ENCODE results near the gene CLMP.

The CLMP gene

DNA sequence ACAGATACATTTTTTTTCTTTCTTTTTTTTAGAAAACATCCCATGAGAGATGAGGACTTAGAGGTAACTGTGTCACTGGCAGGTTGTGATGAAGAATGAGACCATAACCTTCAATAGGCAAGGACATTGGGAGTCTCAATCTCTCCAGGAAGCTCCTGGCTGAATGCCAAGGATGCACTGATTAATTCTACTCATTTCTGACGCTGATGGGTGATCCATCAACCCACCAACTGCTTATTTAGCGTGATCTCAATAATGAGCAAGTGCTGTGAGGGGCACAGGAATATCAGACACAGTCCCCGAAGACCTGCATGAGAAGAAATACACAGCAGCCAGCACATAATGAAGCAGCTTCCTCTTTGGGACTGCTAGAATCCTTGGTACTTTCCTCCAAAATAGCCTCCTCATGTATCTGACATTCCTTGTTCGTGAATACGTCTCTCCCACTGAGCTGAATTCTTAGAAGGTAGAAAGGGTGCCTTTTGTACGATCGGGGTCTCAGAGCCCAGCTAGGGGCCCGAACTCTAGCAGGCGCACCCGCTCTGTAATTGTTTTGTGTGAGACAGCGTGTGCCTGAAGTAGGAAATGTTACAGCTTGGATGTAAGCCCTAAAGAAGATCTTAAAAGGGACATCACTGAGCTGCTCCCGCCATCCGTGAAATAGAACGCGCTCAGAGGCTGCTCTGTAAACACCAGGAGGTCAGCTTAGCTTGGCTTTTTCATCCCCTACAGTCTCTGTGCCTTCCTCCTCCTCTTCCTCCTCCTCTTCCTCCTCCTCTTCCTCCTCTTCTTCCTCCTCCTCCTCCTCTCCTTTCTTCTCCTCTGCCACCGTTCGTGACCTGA is 7.2 kb downstream of the CLMP start:
- DNase-seq, result no peak

DNA sequence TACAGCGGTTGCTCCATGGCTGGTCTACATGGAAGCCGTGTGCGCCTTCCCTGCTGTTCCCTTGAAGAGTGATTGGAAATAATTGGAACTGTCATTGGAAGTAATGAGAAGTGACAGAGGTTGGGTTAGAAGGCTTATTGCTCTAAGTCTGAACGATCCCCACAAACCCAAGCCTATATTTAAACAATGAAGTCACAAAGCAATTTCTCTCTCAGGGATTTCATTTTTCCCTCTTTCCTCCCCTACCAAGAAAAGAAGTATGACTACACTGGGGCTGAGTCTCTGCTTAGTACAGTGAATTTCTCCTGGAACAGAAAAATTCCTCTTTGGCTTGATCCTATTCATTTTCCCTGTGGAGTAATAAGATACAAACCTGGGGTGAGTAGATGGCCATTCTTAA is 7.8 kb downstream of the CLMP start:
- no peak for DNase-seq

DNA sequence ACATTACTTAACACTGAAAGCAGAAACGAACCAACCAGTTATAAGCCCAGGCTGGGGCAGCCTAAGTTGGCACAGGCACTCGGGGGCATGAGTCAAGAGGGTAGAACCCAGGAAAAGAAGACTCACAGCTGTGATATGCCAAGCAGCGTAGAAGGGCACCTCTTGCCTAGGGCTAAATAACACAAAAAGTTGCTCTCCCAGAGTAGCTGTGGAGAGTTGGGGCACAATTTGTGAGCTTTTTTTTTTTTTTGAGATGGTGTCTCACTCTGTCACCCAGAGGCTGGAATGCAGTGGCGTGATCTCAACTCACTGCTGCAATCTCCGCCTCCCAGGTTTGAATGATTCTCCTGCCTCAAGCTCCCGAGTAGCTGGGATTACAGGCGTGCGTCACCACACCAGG is 8.8 kb downstream of the CLMP start:
- no peak for DNase-seq

DNA sequence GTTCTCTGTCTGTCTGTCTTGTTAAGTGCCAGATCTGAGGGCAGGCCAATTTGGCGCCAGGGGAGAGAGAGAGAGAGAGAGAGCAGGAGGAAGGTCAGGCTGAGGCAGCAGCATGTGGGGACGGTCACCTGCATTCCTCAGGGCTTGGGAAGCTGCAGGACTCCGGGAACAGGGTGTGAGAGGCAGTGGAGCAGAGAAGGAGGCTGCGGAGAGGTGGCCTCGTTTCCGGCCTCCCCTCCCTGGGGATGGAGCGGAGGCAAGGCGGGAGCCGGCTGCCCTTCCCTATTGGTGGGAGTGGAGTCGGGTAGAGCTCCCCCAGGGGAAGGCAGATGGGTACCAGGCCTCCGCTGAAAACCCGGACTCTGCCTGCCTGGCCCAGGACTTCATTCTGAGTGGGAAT is 9.7 kb downstream of the CLMP start:
- DNase-seq, result no peak

DNA sequence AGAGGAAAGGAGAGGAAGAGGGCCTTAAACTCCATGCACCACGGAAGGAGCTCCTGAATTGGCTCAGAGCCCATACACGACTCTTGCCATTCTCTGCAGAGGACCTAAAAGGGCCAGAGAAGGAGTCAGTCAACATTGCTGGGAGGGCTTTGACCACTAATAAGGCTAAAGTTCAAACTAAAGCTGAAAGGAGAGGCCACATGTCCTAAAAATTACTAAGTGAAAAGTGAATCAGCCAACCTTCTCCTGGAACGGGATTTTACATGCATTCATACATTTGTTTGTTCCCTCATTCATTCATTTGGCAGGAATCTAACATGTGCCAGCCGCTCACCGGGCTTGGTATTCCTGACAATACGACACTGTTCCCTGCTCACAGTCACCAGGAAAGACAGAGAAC is 10.5 kb downstream of the CLMP start:
- no peak for DNase-seq

DNA sequence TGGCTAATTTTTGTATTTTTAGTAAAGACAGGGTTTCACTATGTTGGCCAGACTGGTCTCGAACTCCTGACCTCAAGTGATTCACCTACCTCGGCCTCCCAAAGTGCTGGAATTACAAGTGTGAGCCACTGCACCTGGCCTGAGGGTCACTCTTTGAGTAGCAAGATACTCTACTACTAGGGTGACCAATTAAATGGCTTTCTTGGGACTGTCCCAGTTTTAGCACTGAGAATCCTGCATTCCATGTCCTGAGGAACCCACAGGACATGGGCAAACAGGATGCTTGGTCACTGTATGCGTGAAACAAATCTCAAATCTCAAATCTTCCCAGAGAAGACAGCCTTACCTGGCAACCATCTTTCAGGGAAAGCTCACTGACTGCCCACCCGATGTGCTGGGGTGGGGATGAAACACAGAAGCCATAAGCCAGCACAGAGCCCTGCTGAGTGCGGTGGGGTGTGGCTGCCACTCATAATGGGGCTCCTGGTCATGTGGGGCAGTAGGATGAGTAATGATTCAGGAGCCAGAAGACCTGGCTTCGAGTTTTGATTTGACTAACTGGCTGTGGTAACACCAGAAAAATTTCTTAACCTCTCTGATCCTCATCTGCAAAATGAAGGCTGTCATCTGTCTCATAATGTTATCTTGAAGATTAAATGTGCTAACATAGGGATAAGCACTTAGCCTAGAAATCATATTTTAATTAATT is 11.5 kb downstream of the CLMP start:
- no peak for DNase-seq

DNA sequence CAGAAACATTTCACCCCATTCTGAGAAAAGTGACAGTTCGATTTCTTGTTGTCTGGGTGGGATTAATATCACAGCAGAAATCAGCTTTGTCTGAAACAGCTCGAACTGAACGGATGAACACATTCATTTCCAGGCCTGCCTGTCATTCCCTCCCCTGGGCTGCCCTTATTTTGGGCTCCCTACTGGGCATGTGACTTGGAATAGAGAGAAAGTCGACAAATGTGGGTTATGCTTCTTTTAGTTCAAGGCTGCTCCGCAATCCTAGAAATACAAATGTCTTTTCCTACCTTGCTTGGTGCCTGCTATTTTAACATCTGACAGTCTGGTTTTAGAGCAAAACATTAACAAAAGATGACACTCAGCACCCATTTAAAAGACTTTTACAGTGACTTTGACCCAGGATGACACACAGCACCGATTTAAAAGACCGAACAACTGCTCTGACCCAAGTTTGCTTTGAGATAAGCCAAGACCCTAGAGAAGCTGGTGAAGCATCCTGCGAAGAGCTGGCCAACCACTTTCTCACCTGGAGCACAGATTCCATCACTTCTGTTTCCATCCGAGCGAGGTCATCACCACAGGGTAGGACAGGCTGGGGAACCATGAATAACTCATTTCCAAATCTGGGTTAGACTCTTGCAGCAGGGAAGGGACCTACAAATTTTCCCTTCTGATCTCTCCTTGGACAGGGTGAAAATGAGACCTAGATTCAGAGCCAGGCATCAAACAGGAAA is 13.1 kb downstream of the CLMP start:
- no peak for DNase-seq

DNA sequence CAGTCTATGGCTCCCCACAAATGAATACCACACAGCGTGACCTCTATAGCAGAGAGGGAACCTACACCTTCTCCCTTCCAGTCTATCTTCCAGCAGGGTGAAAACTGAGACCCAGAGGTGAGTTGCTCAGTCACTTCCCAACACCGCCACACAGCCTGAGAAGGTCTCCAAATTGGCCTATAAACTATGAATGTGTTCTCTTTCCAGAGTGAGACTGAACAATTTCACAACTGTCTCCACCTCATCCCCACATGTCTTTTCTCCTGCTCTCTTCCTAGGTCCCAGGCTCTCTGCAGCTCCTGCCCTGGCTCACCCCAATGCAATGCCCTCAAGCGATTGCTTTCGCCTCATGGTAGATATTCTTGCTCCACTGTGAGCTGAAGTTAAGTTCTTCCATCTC is 14.0 kb downstream of the CLMP start:
- DNase-seq, result no peak

DNA sequence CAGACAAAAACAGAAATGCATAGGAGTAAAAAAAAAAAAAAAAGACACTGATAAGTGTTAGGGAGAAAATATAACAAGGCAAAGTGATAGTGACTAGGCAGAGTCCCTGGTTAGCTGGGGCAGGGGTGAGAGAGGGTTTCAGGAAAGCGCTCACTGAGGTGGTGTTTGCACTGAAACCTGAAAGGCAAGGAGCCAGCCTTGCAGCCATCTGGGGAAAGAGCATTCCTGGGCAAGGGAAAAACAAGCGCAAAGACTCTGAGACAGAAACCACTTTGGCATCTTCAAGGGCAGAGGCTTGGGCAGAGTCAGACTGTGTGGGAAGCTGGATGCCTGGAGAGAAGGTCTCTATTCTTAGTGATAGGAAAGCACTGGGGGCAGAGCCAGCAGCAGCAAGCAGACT is 14.5 kb downstream of the CLMP start:
- no peak for DNase-seq

DNA sequence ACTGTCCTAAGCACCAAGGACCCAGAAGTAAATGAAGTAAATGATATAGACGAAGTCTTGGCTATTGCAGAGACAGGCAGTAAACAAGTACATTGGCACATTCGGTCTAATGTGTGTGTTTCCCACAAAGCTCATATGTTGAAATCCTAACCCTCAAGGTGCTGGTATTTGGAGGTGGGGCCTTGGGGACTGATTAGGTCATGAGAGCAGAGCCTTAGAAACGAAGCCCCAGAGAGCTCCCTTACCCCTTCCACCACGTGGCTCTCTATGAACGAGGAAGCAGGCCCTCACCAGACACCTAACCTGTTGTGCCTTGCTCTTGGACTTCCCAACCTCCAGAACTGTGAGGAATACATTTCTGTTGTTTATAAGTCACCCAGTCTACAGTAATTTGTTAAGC is 14.9 kb downstream of the CLMP start:
- DNase-seq, result no peak

DNA sequence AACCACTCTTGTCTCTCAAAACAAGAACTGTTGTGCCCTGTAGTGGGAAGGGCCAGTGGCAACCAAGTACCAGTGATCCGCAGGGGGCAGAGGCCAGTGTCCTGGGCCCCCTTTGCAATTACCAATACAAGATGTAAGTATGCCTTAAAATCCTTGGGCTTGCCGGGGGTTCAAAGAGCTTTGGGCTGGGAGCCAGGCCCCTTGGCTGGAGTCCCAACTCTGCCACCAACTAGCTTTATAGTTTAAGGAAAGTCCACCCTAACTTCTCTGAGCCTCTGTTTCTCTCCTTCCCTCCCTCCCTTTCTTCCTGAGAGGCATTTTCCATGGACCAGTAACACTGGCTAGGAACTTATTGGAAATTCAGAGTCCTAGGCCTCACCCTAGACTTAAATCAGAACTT is 15.5 kb downstream of the CLMP start:
- no peak for DNase-seq

DNA sequence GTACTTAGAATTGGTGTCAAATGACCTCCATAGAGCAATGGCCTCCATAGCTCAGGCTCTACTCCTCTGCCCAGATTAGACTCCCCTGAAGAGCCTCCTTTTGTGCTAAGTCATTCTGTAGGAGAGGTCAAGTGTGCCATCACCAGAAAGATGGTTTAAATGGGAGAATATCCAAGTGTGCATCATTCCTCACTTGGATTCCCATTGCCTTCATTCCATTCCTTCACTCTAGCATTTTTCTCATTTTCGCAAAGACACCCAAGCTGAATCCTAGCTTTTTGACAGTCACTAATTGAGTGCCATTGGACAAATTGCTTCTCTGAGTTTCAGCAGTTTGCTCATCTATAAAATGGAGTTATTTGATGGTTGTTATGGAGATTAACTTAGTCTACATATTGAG is 16.9 kb downstream of the CLMP start:
- no peak for DNase-seq

DNA sequence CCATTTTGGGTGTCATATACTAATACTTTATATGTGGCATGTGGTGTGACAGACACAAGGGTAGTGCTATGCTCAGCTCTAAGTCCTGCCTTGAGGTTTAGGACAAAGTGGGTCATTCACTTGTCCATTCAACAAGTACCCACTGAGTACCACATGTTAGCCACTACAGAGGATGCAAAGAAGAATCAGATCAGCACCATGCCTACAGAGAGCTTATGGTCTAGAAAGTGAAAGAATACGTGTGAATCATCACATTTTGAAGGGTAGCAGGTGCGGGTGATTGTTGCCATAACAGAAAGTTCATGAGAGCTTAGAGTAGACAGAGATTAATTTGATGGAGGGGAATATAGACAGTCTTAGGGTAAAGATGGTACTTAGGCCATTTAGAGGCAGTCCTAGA is 18.3 kb downstream of the CLMP start:
- peak; percentile 10 for DNase-seq

DNA sequence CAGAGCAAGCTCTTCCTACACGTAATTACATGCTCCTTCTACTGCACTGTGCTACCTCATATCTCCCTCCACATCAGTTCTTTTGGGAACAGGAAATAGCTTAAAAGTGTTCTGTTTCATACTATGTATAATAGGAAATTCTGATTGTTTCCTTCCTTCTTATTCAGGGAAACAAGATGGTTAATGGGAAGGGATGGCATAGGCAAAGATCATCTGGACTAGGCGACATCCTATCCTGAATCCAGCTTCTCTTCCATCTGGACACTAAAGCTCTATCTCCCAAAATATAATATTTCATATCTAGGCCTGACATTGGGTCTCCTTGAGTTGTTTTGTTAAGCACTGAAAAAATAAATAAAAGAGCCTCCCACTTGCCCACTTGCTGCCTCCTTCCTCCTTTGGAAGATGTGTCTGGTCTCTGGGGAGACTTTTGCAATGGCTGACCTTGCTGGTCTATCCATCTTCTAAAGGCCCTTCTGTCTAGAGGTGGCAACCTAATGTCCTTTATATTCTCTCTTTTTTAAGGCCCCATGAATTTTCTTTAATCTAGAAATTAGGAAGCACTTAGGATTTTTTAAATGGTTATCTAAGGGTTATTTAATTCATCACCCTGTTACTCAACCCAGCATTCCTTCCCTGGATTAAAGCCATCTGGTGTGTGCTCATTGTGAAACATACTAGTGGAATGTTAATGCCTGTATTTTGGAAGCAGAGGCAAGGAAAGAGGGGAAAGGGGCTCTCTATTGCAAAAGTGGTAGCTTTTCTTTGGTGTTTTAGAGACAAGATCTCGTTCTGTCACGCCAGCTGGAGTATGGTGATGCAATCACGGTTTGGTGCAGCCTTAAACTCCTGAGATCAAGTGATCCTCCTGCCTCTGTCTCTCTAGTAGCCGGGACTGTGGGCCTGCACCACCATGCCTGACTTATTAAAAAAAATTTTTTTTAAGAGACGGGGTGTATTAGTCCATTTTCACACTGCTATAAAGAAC is 20.6 kb downstream of the CLMP start:
- no peak for DNase-seq

DNA sequence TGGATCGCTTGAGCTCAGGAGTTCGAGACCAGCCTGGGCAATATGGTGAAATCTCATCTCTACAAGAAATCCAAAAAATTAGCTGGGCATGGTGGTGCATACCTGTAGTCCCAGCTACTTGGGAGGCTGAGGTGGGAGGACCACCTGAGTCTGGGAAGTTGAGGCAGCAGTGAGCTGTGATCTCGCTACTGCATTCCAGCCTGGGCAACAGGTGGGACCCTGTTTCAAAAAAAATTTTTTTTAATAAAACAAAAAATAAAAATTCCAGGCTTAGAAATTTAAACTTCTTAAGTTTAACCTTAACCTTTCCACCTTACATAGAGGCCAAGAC is 21.2 kb downstream of the CLMP start:
- no peak for DNase-seq

DNA sequence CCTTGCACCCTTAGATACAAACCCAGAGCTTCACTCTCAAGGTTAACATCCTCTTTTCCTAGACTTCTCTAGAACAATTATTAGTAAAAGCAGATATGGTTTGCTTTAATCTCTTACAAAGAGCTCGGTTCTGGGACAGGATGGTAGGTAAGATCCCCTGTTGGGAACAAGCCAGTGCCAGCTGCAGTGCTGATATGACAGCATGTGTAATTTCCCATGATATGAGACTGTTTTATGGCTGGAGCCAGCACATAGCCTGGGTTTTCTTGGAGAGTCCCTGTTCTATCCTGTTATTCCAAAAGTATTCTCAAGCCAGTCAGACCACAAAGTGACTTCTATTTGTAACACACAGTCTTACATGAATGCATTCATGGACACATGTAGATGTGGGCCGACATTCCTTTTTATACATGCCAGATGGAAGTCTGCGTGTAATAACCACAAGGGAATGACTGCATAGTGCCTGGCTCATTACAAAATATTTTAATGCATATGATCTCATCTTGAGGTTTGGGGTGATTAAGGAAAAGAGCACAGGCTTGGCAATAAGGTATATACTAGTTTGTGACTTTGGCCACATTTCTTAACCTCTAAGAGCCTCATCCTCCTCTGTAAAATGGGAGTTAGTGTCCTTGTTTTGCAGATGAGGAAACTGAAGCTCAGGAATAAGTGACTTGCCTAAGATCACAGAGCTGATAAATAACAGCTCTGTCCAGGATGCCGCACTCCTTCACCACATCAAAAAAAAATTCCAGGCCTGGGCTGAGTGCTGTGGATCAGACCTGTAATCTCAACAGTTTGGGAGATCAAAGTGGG is 21.8 kb downstream of the CLMP start:
- no peak for DNase-seq

DNA sequence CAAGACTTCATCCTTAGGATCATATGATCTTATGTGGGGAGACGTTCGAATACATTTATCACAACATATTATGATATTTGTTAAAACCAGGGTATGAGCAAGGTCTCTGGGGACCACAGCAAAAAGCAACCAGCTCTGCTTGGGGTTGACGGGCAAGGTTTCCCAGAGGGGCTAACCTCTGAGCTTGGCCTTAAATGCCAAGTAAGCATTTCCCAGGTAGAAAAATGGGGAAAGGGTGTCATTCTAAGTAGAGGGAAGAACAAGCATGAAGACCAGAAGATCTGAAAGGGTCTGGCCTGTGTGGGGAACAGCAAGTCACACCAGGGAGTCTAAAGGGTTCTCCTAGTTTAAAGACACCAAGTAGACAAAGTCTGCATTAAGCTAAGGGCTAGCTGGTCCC is 24.1 kb downstream of the CLMP start:
- DNase-seq, result no peak

DNA sequence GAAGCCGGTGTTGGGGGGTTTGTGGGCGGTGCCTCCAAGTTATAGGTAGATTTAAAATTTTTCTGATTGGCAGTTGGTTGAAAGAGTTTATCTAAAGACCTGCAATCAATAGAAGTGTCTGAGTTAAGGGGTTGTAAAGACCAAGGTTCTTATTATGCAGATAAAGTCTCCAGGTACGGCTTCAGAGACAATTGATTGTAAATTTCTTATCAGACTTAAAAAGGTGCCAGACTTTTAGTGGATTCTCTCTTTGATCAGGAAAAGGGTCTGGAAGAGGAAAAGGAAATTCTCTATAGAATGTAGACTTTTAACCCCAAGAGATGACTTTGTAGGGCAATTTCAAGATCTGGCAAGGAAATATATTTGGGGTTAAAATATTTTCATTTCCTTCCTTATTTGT is 25.2 kb downstream of the CLMP start:
- no peak for DNase-seq

DNA sequence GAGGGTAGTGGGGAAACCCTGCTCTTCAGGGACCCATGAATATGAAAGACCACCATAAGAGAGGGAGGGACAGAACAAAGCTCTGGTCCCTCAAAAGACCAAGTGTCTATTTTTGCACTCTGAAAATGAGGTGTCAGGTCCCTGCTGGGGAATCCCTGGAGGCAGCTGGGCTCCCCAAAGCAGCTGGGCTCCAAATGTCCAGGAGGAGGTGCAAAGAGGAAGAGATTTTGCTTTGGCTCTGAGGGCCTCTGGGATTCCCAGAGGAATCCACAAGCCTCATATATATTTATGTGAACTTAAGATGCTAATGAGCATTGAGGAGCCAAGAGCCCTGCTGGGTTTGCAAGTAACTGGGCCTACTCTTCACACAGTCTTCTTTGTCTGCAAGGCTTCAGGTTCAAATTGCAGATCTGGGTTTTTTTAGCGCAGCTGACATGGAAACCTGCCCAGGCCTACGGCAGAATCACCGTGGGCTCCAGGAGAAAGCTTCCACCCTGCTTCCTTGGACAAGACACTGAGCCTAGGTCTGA is 26.0 kb downstream of the CLMP start:
- no peak for DNase-seq

DNA sequence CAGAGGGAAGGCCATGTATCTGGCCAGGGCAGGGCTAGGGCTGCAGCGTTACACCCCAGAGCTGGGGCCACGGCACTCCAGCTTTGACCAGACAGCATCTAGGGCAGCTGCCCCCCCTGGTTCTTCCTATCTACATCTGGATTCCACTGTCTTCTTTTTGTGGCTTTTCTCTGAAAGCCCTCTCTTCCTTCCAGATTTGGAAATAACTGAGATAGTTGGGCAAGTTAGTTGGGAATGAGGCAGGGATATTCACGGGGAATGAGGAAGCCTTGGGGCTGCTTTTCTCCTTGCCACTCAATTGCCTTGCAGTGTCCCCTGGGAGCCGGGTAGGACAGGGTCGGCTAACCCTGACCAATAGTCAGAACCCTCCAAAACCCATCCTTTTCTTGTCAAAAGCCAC is 26.8 kb downstream of the CLMP start:
- DNase-seq, result no peak

DNA sequence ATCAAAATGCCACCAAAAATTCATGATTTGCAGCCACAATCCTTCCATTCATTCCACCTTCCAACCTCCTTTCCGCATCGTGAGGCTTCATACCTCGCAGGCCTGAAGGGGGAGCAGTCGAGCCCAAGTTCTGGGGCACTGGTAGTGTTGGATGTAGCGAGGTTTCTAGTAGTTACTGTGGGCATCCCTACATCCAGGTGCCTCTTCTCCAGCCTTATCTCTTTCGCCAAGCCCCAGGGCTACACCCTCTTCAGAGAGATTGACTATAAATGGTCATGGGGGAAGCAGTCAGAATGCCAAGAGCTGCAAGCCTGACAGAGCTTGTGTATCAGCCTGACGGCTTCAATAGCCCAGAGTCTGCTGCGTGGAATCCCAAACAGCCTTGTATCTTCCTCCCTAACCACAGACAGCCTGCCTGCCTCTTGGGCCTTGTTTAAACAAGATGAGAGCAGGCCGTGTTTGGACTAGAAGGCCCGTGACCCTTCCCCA is 28.9 kb downstream of the CLMP start:
- DNase-seq, result peak; percentile 84
